Cortex of kidney (tissue), 1 donor: Measurements from ENCODE around the gene PEAR1.

Experiments
- DNase-seq: peaks from one replicate; lab custom pipeline; 2025; lab: John Stamatoyannopoulos, UW

Gene PEAR1

DNA sequence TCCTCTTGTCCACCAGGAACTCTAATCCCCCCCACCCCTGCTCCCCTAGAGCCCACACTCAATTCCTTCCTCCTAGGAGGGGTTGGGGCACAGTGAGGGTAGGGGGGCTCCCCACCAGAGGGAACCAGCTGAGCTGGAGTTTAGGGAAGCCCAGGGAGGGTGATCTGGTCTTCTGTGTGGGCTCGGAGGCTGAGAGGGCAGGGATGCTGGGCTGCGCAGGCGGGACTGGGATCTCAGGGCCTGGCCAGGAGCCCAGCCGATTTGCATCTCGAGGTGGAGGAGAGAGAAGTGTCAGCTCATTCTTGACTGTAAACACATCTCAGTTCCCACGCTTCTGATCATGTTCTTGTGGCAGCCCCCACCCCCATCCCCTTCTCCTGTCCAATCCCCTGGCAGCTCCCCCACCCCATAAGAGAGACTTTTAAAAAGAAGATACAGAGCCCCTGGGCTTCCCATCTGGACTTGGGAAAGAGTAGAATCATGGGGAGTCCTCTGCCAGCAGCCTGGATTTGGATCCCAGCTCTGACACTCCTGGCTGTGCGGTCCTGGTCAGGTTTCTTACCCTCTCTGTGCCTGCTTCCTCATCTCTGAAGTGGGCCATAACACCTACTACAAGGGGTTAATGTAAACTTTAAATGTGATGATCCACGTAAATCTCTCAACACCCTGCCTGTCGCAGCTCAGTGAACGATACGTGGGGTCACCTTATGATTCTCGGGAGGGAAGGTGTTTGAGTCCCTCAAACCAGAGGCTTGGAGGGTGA is 6.6 kb downstream of the PEAR1 start:
- DNase-seq = no peak

DNA sequence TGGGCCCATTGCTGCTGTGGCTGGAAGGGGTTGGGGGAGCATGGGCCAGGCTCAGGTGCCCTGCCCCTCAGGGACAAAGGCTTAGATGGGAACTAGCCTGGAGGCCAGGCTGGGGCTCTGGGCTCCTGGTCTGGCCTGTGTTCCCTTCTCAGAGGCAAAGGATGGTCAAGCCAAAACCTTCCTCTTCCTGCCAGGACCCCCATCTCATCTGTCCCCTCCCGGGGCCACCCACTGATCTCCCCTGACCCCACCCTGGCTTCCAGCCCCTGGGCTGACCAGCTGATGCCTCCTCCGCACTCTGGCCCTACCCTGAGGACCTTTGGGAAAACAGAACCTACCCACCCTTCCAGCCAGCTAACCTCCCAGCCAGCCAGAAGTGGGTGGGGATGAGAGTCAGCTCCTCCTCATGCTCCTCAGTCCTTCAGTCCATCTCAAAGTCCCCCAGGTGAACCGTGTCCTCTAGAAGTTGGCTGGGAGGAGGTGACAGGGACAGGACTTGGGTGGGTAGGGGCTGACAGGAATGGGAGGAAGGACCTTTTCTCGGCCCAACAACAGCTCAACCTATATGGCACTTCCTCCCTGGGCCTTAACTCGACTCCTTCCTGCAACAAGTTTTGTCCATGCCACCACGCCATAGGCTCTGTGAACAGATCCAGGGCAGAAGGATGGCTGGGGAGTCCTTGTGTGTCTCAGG is 7.5 kb downstream of the PEAR1 start:
- DNase-seq = no peak

DNA sequence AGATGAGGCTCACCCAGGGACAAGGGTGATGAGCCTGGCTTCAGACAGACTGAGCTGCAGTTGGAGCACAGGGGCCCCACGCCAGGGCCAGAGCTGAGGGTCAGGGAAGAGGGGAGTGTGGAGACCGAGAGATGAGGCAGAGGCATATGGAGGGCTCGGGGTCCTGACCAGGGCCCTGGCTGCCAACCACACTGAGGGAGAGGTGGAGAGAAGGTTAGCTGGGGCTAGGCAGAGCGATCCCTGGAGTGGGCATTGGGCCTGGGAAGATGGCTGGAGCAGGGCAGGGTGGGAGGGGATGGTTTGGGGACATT is 8.0 kb downstream of the PEAR1 start:
- no peak for DNase-seq

DNA sequence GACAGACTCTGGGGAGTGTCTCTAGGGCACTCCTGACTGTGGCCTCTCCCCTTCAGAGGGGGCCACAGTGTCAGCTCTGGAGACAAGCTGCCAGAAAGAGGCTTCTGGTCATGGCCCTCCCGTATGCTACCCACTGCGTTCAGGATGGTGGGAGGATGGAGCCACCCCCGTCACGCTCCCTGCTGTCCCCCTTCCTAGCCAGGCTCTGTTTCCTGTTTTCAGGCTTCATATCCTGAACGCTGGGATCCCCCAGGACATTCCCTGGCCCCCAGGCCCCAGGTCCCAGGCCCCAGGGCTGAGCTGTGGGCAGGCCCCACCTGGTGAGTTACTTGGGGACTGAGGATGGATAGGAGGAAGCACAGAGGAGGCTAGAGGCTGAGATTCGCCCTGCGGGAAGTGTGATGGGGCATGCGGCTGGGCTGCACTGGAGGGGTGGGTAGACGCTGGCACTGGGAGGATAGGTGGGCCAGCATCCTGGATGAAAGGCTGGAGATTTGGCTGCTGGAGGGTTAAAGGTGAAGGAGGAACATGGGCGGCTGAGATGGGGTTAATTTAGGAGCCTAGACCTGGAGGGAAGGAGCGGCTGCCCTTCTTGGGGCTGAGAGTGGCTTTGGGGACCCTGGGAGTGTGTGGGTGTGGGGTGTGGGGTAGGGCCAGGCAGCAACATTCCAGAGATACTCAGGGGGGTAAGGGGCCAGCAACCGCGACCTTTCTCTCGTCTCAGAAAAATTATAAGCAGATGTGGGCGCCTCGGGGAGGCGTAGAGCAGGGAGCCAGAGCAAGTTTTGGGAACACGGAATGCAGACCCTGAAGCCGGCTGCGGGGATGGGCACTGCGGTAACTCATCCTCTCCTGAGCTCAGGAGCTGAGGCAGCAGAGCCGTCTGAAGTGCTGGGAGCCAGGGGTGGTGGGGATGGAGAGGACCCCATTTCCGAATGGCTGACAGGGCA is 8.7 kb downstream of the PEAR1 start:
- DNase-seq = no peak

DNA sequence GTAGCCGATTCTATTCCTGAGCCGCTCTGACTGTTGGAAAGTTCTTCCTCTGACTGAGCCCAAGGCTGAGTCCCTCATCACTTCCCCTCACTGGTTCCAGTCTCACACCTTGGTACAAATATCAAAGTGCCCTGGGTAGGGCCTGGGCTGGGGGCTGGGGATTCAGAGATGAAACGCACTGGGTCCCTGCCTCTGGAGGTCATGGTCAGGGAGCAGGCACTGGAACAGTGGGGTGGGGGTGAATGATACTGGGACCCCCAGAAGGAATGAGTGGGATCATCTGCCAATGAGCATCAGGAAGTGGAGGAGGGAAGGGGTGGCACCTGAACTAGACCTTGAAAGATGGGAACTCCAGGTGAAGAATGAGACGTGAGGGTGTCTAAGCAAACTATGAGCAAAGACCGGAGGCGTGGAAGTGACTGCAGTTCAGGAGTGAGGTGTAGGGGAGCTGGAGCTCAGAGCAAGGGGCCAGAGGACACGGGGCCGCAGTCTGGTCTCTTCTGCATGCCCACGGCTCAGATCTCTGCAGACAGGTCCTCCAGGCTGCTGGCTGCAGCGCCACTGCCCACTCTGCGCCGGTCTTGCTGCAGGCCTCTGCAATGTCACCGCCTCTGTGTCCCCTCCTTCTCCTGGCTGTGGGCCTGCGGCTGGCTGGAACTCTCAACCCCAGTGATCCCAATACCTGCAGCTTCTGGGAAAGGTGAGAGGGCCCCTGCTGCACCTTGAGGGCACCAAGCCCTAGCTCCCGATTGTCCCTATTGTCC is 10.0 kb downstream of the PEAR1 start:
- DNase-seq = no peak

DNA sequence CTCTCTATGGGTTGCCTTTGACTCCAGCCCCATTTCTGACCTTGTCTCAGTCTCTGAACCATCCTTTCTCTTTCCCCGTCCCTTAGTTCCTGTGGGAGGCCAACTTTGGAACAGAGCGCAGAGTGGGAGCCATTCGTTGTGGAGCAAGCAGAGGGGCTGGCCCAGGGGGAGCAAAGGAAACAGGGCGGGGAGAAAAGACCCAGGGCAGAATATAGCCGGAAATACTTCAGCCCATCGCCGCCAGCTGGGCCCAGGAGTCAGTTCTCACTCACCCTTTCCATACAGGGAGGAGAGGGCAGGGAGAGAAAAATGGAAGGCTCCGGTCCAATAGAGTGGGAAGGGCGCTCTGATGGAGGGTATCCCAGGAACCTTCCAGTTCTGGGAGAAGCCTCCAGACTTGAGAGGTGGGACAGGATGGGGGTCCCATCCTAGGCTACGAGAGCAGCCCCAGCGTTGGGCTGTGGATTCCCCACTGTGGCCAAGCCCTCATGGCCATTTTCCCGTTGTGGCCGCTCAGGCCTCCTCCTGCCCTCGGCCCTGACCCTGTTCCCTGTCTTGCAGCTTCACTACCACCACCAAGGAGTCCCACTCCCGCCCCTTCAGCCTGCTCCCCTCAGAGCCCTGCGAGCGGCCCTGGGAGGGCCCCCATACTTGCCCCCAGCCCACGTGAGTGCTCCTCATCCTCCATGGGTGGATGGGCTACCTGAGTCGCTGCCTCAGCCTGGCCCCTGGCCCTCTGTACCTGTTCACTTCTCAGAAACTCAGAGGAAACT is 10.9 kb downstream of the PEAR1 start:
- DNase-seq = no peak

DNA sequence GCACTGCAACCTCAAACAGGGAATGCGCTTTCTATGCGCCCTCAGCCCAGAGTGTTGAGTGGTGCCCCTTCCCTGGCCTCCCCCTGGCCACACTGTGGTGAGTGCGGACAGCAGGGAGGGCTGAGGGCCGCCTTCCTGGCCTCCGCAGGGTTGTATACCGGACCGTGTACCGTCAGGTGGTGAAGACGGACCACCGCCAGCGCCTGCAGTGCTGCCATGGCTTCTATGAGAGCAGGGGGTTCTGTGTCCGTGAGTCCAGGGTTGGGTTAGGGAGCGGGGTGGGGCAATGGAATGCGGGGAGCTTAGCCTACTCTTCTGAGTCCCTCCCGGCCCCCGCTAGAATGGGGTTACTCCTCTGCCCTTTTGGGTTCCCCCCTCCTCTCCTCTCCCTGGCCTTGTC is 11.7 kb downstream of the PEAR1 start:
- DNase-seq = no peak

DNA sequence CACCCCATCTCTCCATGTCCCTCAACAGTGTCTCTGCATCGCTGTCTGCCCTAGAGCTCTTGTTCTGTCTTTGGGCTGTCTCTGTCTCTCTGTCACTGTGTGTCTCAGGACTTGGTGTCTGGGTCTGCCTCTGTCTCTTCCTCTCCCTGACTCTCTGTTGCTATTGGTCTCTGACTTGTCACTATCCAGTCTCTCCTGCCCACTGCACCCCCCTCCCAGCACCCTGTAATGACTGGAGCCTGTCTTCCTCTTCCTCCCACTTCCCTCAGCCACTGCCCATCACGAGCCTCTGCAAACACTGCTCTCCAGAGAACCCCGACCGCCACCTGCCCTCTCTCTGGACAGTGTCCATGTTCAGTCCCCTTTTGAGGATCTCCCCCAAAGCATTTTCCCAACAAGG is 12.1 kb downstream of the PEAR1 start:
- no peak for DNase-seq

DNA sequence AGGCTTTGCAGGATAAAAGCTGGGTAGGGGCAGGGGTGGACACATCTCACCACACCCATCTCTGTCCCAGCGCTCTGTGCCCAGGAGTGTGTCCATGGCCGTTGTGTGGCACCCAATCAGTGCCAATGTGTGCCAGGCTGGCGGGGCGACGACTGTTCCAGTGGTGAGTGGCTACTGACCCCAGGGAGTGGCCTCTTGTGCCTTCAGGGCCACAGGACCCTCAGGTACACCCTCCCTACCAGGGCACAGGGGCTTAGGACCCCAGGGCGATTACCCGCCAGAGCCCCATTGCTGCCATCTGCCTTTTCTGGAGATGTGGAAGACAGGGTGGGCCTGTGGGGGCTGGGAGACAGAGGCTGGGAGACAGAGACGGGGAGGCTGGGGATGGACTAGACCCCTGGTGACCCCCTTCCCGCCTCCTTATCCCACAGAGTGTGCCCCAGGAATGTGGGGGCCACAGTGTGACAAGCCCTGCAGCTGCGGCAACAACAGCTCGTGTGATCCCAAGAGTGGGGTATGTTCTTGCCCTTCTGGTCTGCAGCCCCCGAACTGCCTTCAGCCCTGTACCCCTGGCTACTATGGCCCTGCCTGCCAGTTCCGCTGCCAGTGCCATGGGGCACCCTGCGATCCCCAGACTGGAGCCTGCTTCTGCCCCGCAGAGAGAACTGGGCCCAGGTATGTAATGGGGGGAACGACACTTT is 12.8 kb downstream of the PEAR1 start:
- DNase-seq = no peak

DNA sequence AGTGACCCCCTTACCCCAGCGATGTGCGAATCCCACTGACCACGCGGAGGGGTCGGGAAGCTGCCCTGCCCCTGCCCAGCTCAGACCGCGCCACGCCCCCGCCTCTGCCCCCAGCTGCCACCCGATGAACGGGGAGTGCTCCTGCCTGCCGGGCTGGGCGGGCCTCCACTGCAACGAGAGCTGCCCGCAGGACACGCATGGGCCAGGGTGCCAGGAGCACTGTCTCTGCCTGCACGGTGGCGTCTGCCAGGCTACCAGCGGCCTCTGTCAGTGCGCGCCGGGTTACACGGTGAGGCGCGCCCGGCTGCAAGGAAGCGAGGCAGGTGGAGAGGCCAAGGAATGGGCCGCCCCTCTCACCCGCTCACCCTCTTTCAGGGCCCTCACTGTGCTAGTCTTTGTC is 15.0 kb downstream of the PEAR1 start:
- no peak for DNase-seq

DNA sequence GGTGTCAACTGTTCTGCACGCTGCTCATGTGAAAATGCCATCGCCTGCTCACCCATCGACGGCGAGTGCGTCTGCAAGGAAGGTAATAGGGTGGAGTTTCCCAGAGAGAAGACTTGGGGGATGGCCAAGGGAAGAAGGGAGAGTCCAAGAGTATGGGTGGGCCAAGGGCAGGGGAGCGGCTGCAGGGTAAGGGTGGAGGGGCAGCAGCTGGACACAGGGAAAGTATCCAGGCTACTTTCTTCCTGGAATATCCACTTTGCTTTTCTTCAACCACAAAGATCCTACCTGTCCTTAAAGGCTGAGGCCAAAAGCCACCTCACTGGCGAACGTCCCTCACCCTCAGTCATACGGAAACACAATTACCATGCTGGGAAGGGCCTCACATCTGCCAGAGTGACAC is 15.4 kb downstream of the PEAR1 start:
- no peak for DNase-seq

DNA sequence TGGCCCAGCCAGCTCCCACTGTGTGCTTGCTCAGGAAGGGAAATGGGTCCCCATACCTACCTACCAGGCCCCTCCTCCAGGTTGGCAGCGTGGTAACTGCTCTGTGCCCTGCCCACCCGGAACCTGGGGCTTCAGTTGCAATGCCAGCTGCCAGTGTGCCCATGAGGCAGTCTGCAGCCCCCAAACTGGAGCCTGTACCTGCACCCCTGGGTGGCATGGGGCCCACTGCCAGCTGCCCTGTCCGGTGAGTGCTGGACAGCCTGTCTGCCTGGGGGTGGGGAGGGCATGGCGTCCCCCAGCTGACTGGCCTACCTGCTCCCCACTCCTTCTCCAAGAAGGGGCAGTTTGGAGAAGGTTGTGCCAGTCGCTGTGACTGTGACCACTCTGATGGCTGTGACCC is 16.2 kb downstream of the PEAR1 start:
- DNase-seq = no peak

DNA sequence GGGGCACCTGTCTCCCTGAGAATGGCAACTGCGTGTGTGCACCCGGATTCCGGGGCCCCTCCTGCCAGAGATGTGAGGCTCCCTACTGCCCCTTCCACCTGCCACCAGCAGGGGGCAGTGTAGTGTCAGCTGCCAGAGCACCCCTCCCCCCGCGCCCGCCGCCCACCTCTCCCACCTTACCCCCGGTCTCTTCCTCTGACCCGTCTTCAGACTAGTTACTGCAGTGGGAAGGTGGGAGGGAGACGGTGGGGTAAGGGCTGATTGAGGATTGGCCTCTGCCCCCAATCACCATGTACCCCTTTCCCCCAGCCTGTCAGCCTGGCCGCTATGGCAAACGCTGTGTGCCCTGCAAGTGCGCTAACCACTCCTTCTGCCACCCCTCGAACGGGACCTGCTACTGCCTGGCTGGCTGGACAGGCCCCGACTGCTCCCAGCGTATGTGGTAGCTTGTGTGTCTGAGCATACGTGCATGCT is 16.8 kb downstream of the PEAR1 start:
- no peak for DNase-seq

DNA sequence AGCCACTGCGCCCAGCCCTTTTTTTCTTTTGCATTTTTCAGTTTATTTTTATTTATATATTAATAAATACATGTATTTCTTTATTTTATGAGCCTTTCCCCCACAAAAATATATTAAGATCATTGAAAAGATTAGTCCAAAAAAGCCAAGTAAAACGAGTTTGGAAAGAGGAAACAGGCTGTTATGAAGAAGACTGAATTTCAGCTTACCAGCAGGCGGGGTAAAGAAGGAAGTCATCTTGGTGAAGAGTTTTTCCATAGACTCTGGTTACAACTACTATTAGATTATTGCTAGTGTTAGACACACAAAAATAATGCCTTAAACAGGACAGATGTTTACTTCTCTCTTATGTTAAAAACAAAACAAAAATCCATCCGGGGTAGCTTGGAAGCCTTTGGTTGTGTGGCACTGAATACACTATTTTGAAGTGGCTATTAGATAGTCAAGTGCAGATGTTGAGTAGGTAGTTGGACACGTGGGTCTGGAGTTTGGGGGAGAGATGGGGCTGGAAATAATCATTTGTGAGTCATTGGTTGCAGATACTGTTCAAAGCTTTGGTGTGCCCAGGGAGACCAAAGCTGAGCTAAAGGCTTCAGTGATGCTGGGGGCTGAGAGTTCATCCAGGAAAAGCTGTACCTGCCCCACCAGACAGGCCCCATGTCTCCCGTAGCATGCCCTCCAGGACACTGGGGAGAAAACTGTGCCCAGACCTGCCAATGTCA is 18.2 kb downstream of the PEAR1 start:
- DNase-seq = no peak

DNA sequence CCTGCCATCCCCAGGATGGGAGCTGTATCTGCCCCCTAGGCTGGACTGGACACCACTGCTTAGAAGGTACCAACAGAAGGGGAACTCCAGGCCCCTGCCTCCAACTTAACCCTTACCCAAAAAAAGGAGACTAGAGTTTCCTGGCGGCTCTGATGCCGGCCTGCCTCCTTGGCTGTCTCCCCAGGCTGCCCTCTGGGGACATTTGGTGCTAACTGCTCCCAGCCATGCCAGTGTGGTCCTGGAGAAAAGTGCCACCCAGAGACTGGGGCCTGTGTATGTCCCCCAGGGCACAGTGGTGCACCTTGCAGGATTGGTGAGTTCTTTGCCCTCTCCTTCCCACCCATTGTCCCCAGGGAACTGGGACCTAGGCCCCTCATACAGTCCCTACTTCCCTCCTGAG is 18.8 kb downstream of the PEAR1 start:
- no peak for DNase-seq

DNA sequence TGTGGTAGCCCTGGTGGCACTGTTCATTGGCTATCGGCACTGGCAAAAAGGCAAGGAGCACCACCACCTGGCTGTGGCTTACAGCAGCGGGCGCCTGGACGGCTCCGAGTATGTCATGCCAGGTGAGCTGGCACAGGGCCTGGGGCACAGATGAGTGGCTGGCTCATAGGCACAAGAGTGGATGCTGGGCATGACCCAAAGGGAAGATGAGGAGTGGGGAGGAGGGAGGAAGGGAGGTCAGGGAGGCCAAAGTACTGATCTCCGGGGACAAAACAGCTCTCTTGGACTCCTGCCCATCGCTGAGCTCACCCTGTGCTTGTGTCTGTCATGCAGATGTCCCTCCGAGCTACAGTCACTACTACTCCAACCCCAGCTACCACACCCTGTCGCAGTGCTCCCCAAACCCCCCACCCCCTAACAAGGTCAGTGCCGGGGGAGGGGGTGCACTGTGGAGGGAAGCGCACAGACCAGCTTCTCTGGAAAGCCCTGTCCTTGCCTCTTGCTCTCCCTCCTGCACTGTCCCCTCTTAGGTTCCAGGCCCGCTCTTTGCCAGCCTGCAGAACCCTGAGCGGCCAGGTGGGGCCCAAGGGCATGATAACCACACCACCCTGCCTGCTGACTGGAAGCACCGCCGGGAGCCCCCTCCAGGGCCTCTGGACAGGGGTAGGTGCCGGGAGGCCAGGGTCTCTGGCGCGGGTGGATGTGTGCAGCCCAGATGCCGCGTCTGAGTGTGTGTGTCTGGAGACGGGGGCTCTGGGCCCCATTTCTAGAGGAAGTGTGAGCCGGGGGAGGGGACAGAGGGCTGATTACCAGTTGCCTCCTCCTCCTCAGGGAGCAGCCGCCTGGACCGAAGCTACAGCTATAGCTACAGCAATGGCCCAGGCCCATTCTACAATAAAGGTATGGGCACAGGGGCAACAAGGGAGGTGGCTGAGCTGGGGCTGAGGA is 19.6 kb downstream of the PEAR1 start:
- no peak for DNase-seq

DNA sequence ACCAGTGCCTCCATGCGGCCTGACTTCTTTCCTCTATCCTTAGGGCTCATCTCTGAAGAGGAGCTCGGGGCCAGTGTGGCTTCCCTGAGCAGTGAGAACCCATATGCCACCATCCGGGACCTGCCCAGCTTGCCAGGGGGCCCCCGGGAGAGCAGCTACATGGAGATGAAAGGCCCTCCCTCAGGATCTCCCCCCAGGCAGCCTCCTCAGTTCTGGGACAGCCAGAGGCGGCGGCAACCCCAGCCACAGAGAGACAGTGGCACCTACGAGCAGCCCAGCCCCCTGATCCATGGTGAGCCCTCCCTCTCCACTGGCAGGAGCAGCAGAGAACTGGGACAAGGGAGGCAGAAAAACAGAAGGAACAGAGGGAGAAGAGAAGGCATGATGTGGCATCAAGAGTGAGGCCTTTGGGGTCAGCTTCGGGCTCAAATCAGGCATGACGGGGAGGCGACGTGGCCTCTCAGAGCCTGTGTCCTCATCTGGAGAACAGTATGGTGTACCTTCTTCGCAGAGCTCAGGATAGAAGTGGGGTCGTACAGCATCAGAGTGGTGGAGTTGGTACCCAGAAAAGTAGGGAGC is 20.4 kb downstream of the PEAR1 start:
- no peak for DNase-seq

DNA sequence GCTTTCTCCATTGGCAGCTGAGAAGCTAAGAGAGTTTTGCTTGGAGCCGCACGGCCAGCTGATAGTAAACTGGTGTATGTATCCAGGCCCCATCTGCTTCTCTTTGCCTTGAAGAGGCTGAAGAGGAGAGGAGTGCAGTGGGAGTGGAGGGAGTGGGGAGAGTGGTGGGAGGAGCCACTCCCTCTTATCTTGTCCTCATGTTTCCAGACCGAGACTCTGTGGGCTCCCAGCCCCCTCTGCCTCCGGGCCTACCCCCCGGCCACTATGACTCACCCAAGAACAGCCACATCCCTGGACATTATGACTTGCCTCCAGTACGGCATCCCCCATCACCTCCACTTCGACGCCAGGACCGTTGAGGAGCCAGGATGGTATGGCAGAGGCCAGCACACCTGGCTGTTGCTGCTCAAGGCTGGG is 20.9 kb downstream of the PEAR1 start:
- DNase-seq = no peak
